ENCODE data around the gene NDUFA11.

Gene NDUFA11

DNA sequence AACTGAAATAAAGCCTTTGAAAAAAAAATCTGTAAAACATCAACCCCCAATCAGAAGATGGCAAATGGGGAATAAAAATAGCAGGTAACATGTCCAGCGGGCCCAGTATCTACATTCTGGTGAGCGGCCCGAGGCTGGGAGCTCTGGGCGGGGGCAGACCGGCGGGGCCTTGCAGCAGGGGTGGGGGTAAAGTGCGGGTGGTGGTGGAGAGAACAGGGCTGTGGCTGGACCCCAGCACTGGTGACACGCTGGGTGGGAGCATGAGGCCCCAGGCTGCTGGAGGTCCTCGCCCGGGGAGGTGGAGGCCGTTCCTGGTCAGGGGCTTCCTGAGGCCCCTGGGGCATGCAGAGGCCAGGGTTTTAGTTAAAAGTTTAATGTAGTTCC, 12.2 kb upstream of the NDUFA11 start:
- no peak for DNase-seq
- H3K27ac Mint-ChIP-seq: no peak overlapping the region
- TF ChIP-seq, protein P1, sequence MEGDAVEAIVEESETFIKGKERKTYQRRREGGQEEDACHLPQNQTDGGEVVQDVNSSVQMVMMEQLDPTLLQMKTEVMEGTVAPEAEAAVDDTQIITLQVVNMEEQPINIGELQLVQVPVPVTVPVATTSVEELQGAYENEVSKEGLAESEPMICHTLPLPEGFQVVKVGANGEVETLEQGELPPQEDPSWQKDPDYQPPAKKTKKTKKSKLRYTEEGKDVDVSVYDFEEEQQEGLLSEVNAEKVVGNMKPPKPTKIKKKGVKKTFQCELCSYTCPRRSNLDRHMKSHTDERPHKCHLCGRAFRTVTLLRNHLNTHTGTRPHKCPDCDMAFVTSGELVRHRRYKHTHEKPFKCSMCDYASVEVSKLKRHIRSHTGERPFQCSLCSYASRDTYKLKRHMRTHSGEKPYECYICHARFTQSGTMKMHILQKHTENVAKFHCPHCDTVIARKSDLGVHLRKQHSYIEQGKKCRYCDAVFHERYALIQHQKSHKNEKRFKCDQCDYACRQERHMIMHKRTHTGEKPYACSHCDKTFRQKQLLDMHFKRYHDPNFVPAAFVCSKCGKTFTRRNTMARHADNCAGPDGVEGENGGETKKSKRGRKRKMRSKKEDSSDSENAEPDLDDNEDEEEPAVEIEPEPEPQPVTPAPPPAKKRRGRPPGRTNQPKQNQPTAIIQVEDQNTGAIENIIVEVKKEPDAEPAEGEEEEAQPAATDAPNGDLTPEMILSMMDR (IDR thresholded peaks at IDR 0.05): no peak
- no peaks in the 10 kb centered on the region for H3K27me3 Mint-ChIP-seq (ENCODE audit: low read depth, poor library complexity)
- no peaks in the 10 kb centered on the region for H3K9me3 Mint-ChIP-seq
- H3K36me3 Mint-ChIP-seq (ENCODE audit: low read depth): peaks cover 4% of the 10 kb centered on the region
- H3K4me1 Mint-ChIP-seq: peaks cover 16% of the 10 kb centered on the region
- no peak overlapping the region for H3K4me3 Mint-ChIP-seq

DNA sequence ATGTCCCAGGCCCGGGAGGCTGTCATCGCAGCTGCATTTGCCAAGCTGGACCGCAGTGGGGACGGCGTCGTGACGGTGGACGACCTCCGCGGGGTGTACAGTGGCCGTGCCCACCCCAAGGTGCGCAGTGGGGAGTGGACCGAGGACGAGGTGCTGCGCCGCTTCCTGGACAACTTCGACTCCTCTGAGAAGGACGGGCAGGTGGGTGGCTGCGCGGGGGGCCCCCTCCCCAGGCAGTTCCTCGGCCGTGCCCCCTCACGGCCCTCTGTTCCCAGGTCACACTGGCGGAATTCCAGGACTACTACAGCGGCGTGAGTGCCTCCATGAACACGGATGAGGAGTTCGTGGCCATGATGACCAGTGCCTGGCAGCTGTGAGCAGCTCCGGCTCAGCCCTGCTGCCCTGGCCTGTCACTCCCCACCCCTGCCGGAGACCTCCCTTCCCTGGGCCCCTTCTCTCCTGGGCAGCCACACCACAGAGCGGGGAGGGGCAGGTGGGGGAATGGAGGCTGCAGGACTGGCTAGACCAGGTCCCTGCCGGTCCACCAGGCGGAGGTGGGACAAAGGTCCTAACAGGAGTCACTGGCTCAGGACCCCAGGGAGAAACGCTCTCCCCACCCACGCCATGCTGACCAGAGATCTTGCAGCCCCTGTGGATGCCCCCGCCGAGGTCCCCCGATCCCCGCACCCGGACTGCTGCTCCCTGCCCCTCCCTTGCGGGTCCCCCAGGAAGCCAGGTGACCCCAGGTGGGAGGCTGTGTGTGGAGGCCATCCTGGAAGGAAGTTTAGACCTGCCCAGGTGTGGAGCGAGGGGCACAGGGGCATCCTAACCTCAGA, 11.6 kb upstream of the NDUFA11 start:
- H3K4me3 Mint-ChIP-seq: no peak overlapping the region
- TF ChIP-seq, protein P1 (IDR thresholded peaks at IDR 0.05): no peak
- peaks cover 16% of the 10 kb centered on the region for H3K4me1 Mint-ChIP-seq
- no peaks in the 10 kb centered on the region for H3K27me3 Mint-ChIP-seq (ENCODE audit: low read depth, poor library complexity)
- H3K27ac Mint-ChIP-seq: no peak overlapping the region
- no peak for DNase-seq
- peaks cover 4% of the 10 kb centered on the region for H3K36me3 Mint-ChIP-seq (ENCODE audit: low read depth)
- H3K9me3 Mint-ChIP-seq: no peaks in the 10 kb centered on the region

DNA sequence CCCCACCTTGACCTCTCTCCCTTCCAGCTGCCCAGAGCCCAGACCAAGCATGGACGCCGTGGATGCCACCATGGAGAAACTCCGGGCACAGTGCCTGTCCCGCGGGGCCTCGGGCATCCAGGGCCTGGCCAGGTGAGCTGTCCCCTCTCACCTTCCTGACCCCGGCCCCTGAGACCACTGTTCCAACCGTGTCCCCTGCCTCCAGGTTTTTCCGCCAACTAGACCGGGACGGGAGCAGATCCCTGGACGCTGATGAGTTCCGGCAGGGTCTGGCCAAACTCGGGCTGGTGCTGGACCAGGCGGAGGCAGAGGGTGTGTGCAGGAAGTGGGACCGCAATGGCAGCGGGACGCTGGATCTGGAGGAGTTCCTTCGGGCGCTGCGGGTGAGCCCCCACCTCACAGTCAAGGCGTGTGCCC, 10.8 kb upstream of the NDUFA11 start:
- Mint-ChIP-seq H3K4me1 (peaks cover 16% of the 10 kb centered on the region), H3K27ac (no peak overlapping the region), H3K27me3 (ENCODE audit: low read depth, poor library complexity) (no peaks in the 10 kb centered on the region), H3K36me3 (ENCODE audit: low read depth) (peaks cover 4% of the 10 kb centered on the region), H3K9me3 (no peaks in the 10 kb centered on the region), H3K4me3 (no peak overlapping the region)
- no peak for DNase-seq
- TF ChIP-seq, protein P1 (IDR thresholded peaks at IDR 0.05): no peak

- H3K4me1 Mint-ChIP-seq: peaks cover 16% of the 10 kb centered on the region
- H3K36me3 Mint-ChIP-seq (ENCODE audit: low read depth): peaks cover 4% of the 10 kb centered on the region
- DNase-seq: no peak
- TF ChIP-seq, protein P1 (IDR thresholded peaks at IDR 0.05): no peak
- H3K27me3 Mint-ChIP-seq (ENCODE audit: low read depth, poor library complexity): no peaks in the 10 kb centered on the region
- peak within 1 kb of the TSS; percentile 89 for H3K27ac Mint-ChIP-seq
- no peak within 1 kb of the TSS for H3K4me3 Mint-ChIP-seq
- no peaks in the 10 kb centered on the region for H3K9me3 Mint-ChIP-seq
Measured at GRCh38 chr19:5913739-5914357, 10.3 kb upstream of the NDUFA11 start, which contains the start of gene CAPS. CAPS (plus strand) TSS chr19:5914254; CDS start chr19:5914407, 153 bp downstream.

- no peaks in the 10 kb centered on the region for H3K9me3 Mint-ChIP-seq
- peaks cover 2% of the 10 kb centered on the region for H3K27me3 Mint-ChIP-seq (ENCODE audit: low read depth, poor library complexity)
- TF ChIP-seq, protein P1 (IDR thresholded peaks at IDR 0.05): no peak
- H3K36me3 Mint-ChIP-seq (ENCODE audit: low read depth): peaks cover 6% of the 10 kb centered on the region
- no peak overlapping the region for H3K27ac Mint-ChIP-seq
- no peak for DNase-seq
- H3K4me3 Mint-ChIP-seq: no peak overlapping the region
- H3K4me1 Mint-ChIP-seq: peaks cover 19% of the 10 kb centered on the region
Measured at GRCh38 chr19:5911366-5911765, 7.8 kb upstream of the NDUFA11 start.

GRCh38 chr19:5910638-5910907, 7.0 kb upstream of the NDUFA11 start:
- H3K27ac Mint-ChIP-seq: no peak overlapping the region
- peaks cover 16% of the 10 kb centered on the region for H3K4me1 Mint-ChIP-seq
- no peak for DNase-seq
- no peak overlapping the region for H3K4me3 Mint-ChIP-seq
- peaks cover 7% of the 10 kb centered on the region for H3K36me3 Mint-ChIP-seq (ENCODE audit: low read depth)
- H3K27me3 Mint-ChIP-seq (ENCODE audit: low read depth, poor library complexity): peaks cover 3% of the 10 kb centered on the region
- no peaks in the 10 kb centered on the region for H3K9me3 Mint-ChIP-seq
- TF ChIP-seq, protein P1 (IDR thresholded peaks at IDR 0.05): no peak
